Hepatocyte (in vitro differentiated cells): ENCODE data around the gene EEF1AKMT1.

Experiments used
- EZH2 ChIP-seq: fragments of 200-600 bp; sonication (generic); IDR thresholded peaks from 2 replicates; pipeline ENCODE4 v1.6.1; 2016; ENCODE audit warnings: antibody characterized with exemption, mild to moderate bottlenecking, borderline replicate concordance
- EZH2phosphoT487 ChIP-seq: fragments of 200-600 bp; sonication (generic); IDR thresholded peaks from one replicate; pipeline ENCODE4 v1.6.1; 2018; ENCODE audit warnings: antibody characterized with exemption, mild to moderate bottlenecking, low read depth, moderate library complexity; ENCODE audit not compliant: unreplicated experiment, severe bottlenecking
- TF ChIP-seq, protein P1 (sequence below): fragments of 200-600 bp; sonication (generic); IDR thresholded peaks from 2 replicates; pipeline ENCODE4 v1.5.1; 2016; ENCODE audit warnings: antibody characterized with exemption, mild to moderate bottlenecking; ENCODE audit not compliant: poor library complexity

DNA sequence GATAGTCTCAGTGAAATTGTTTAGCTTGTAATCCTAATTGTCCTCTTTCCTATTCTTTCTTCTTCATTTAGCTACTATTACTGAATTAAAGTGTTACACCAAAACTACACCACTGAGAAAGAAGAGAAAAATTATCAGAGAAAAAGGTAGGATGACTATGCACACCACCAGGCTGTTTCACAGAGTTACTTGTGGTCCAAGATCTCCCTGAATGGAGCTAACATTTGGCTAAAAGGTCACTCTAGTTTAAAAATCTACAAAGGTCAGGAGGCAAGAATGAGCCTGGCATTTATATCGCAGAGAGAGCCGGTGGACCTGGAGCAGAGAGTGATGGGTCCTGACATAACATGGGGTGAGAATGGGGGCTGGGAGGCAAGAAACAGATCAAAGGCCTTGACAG lies 37.0 kb upstream of the EEF1AKMT1 start:
- TF ChIP-seq EZH2, result no peak
- TF ChIP-seq EZH2phosphoT487, result no peak
- TF ChIP-seq, protein P1, sequence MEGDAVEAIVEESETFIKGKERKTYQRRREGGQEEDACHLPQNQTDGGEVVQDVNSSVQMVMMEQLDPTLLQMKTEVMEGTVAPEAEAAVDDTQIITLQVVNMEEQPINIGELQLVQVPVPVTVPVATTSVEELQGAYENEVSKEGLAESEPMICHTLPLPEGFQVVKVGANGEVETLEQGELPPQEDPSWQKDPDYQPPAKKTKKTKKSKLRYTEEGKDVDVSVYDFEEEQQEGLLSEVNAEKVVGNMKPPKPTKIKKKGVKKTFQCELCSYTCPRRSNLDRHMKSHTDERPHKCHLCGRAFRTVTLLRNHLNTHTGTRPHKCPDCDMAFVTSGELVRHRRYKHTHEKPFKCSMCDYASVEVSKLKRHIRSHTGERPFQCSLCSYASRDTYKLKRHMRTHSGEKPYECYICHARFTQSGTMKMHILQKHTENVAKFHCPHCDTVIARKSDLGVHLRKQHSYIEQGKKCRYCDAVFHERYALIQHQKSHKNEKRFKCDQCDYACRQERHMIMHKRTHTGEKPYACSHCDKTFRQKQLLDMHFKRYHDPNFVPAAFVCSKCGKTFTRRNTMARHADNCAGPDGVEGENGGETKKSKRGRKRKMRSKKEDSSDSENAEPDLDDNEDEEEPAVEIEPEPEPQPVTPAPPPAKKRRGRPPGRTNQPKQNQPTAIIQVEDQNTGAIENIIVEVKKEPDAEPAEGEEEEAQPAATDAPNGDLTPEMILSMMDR, result no peak
